Liver (tissue), 9 donors: Measurements from ENCODE around the gene ANXA11. TPM values are rescaled to one million over a fixed set of nuclear protein-coding genes. Genes with fewer than 3 reads are reported as not detected.

ENCODE experiments used
- DNase-seq: peaks from one replicate; pipeline ENCODE4 v3.0.0-alpha.2; 2017; ENCODE audit warnings: low spot score
- H3K27ac ChIP-seq, 2 donors: one replicate each; pipeline ENCODE4 v1.7.0; 2013; ENCODE audit warnings: inconsistent platforms in 2 of 2, low read length in 2 of 2, control low read depth in 1 of 2, low read depth in 1 of 2, mild to moderate bottlenecking in 1 of 2
- H3K27me3 ChIP-seq, 4 donors: one replicate each; pipeline versions ENCODE4 v1.6.1 to v1.7.0; 2013; ENCODE audit warnings: low read length in 3 of 4, inconsistent platforms in 1 of 4, mild to moderate bottlenecking in 1 of 4, moderate library complexity in 1 of 4; ENCODE audit not compliant: control insufficient read depth in 4 of 4, insufficient read depth in 4 of 4
- H3K36me3 ChIP-seq, 4 donors: one replicate each; pipeline versions ENCODE4 v1.6.1 to v1.7.0; 2013; ENCODE audit warnings: low read length in 3 of 4, mild to moderate bottlenecking in 3 of 4, low read depth in 1 of 4, moderate library complexity in 1 of 4; ENCODE audit not compliant: control insufficient read depth in 4 of 4, insufficient read depth in 3 of 4
- H3K4me1 ChIP-seq, 4 donors: one replicate each; pipeline versions ENCODE4 v1.6.1 to v1.7.0; 2013; ENCODE audit warnings: low read length in 3 of 4, mild to moderate bottlenecking in 3 of 4, moderate library complexity in 1 of 4; ENCODE audit not compliant: control insufficient read depth in 4 of 4, insufficient read depth in 4 of 4
- H3K4me3 ChIP-seq, 3 donors: one replicate each; pipeline versions ENCODE4 v1.6.1 to v1.7.0; 2013; ENCODE audit warnings: low read length in 3 of 3, control low read depth in 1 of 3, low read depth in 1 of 3, mild to moderate bottlenecking in 1 of 3
- H3K9ac ChIP-seq, 2 donors: one replicate each; pipeline ENCODE4 v1.7.0; 2013; ENCODE audit warnings: low read length in 2 of 2, mild to moderate bottlenecking in 2 of 2, moderate library complexity in 2 of 2, control low read depth in 1 of 2, low read depth in 1 of 2
- H3K9me3 ChIP-seq, 4 donors: one replicate each; pipeline versions ENCODE4 v1.6.1 to v1.7.0; 2013; ENCODE audit warnings: low read length in 3 of 4; ENCODE audit not compliant: control insufficient read depth in 4 of 4
- ATF3 ChIP-seq: IDR thresholded peaks from 2 replicates; pipeline ENCODE4 v1.6.1; 2016; ENCODE audit warnings: antibody characterized with exemption
- CTCF ChIP-seq: fragments of 150-350 bp; IDR thresholded peaks from 2 replicates; pipeline ENCODE4 v1.5.1; 2017; ENCODE audit warnings: improper control_type of control experiment, low read depth, low read length; ENCODE audit not compliant: missing input control
- EGR1 ChIP-seq, 2 donors: IDR thresholded peaks; 2 replicates each; pipeline ENCODE4 v1.6.1; 2016 to 2018; ENCODE audit warnings: antibody characterized with exemption in 2 of 2, low read depth in 2 of 2
- FOXA1 ChIP-seq: IDR thresholded peaks from 2 replicates; pipeline ENCODE4 v1.6.1; 2016; ENCODE audit warnings: antibody characterized with exemption
- FOXA2 ChIP-seq: IDR thresholded peaks from 2 replicates; pipeline ENCODE4 v1.6.1; 2016; ENCODE audit warnings: antibody characterized with exemption
- GABPA ChIP-seq, 2 donors: IDR thresholded peaks in 1 of 2; conservative IDR thresholded peaks in 1 of 2; 2 replicates each; pipeline ENCODE4 v1.6.1; 2016; ENCODE audit warnings: antibody characterized with exemption in 2 of 2, mild to moderate bottlenecking in 1 of 2, moderate library complexity in 1 of 2
- HNF4A ChIP-seq, 2 donors: conservative IDR thresholded peaks; 2 replicates each; pipeline ENCODE4 v1.6.1; 2016; ENCODE audit warnings: antibody characterized with exemption in 2 of 2, mild to moderate bottlenecking in 2 of 2
- HNF4G ChIP-seq: IDR thresholded peaks from 2 replicates; pipeline ENCODE4 v1.6.1; 2016; ENCODE audit warnings: antibody characterized with exemption
- JUND ChIP-seq, 2 donors: IDR thresholded peaks; 2 replicates each; pipeline ENCODE4 v1.6.1; 2016; ENCODE audit warnings: antibody characterized with exemption in 2 of 2
- NR2F2 ChIP-seq: IDR thresholded peaks from 2 replicates; pipeline ENCODE4 v1.6.1; 2016; ENCODE audit warnings: antibody characterized with exemption
- RAD21 ChIP-seq, 2 donors: IDR thresholded peaks; 2 replicates each; pipeline ENCODE4 v1.6.1; 2016; ENCODE audit warnings: antibody characterized with exemption in 2 of 2, mild to moderate bottlenecking in 2 of 2
- REST ChIP-seq: IDR thresholded peaks from 2 replicates; pipeline ENCODE4 v1.6.1; 2016; ENCODE audit warnings: antibody characterized with exemption, mild to moderate bottlenecking
- RXRA ChIP-seq, 2 donors: IDR thresholded peaks; 2 replicates each; pipeline ENCODE4 v1.6.1; 2017 to 2018; ENCODE audit warnings: antibody characterized with exemption in 2 of 2, mild to moderate bottlenecking in 1 of 2
- SP1 ChIP-seq: IDR thresholded peaks from 2 replicates; pipeline ENCODE4 v1.6.1; 2018; ENCODE audit warnings: antibody characterized with exemption, mild to moderate bottlenecking
- TAF1 ChIP-seq: conservative IDR thresholded peaks from 2 replicates; pipeline ENCODE4 v1.6.1; 2016; ENCODE audit warnings: antibody characterized with exemption, mild to moderate bottlenecking
- YY1 ChIP-seq: IDR thresholded peaks from 2 replicates; pipeline ENCODE4 v1.6.1; 2016; ENCODE audit warnings: antibody characterized with exemption, mild to moderate bottlenecking
- WGBS: extraction: QIAGEN DNeasy Blood & Tissue Kit; methylation state at CpG from one replicate; pipeline ENCODE4 v1.1.7; 2013; 5-methylcytosine and 5-hydroxymethylcytosine counted together
- polyA plus RNA-seq, 2 donors: library from polyadenylated mRNA; stranded (reverse) in 1 of 2; unstranded in 1 of 2; fragments of 200-250 nt in 1 of 2; fragments of >200 nt in 1 of 2; fragmentation: Nextera tagmentation in 1 of 2; extraction: Ambion mirVana in 1 of 2; gene quantifications; one replicate each; pipeline versions ENCODE4 v1.2.1 to v1.2.3, GENCODE V29; 2013 to 2015
- total RNA-seq, 2 donors: library from RNA; depleted of rRNA; stranded (reverse); fragments of >200 nt; gene quantifications; one replicate each; pipeline ENCODE4 v1.2.3, GENCODE V29; 2014
- TF ChIP-seq, protein P1 (sequence below): IDR thresholded peaks from 2 replicates; pipeline ENCODE4 v1.6.1; 2016; ENCODE audit warnings: antibody characterized with exemption
- TF ChIP-seq, protein P2 (sequence below): IDR thresholded peaks from 2 replicates; pipeline ENCODE4 v1.6.1; 2016; ENCODE audit warnings: antibody characterized with exemption
- donor health status: healthy.
- donor health status: healthy.
- donor health status: healthy.
- donor health status: healthy.
- donor health status: healthy.

Gene ANXA11
- total and polyA plus RNA-seq, 4 donors, result 14.0 to 40.4 (median 24.8) TPM

- DNase-seq, result no peak
- H3K9ac ChIP-seq, result no peak overlapping the region
- H3K4me3 ChIP-seq, result no peak overlapping the region
- H3K27ac ChIP-seq, result no peak overlapping the region
- H3K4me1 ChIP-seq, result no peaks in the 10 kb centered on the region
- H3K36me3 ChIP-seq, result no peaks in the 10 kb centered on the region
- no peaks in the 10 kb centered on the region for H3K9me3 ChIP-seq
- H3K27me3 ChIP-seq, result no peaks in the 10 kb centered on the region
- no peak for TF ChIP-seq ATF3
- TF ChIP-seq FOXA1, result no peak
- TF ChIP-seq NR2F2, result no peak
- no peak for TF ChIP-seq RAD21 (IDR thresholded peaks at IDR 0.05)
- TF ChIP-seq, protein P1, sequence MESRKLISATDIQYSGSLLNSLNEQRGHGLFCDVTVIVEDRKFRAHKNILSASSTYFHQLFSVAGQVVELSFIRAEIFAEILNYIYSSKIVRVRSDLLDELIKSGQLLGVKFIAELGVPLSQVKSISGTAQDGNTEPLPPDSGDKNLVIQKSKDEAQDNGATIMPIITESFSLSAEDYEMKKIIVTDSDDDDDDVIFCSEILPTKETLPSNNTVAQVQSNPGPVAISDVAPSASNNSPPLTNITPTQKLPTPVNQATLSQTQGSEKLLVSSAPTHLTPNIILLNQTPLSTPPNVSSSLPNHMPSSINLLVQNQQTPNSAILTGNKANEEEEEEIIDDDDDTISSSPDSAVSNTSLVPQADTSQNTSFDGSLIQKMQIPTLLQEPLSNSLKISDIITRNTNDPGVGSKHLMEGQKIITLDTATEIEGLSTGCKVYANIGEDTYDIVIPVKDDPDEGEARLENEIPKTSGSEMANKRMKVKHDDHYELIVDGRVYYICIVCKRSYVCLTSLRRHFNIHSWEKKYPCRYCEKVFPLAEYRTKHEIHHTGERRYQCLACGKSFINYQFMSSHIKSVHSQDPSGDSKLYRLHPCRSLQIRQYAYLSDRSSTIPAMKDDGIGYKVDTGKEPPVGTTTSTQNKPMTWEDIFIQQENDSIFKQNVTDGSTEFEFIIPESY, result no peak
- no peak for TF ChIP-seq HNF4A (conservative IDR thresholded peaks at IDR 0.05)
- 89% methylated on average over 4 of the region's 4 CpGs for WGBS
Measured at GRCh38 chr10:80118669-80119068, 86.7 kb downstream of the ANXA11 start.

- H3K27ac ChIP-seq, result no peak overlapping the region
- H3K4me1 ChIP-seq, result no peaks in the 10 kb centered on the region
- no peak for TF ChIP-seq TAF1
- no peak for TF ChIP-seq HNF4A (conservative IDR thresholded peaks at IDR 0.05)
- no peak for TF ChIP-seq CTCF
- TF ChIP-seq YY1, result no peak
- no peak for TF ChIP-seq NR2F2
- TF ChIP-seq JUND (IDR thresholded peaks at IDR 0.05), result no peak
- no peak for TF ChIP-seq ATF3
- TF ChIP-seq RAD21 (IDR thresholded peaks at IDR 0.05), result no peak
- no peak for TF ChIP-seq GABPA (IDR thresholded peaks at IDR 0.05 in 1 of 2, conservative IDR thresholded peaks at IDR 0.05 in 1 of 2)
- TF ChIP-seq, protein P2, sequence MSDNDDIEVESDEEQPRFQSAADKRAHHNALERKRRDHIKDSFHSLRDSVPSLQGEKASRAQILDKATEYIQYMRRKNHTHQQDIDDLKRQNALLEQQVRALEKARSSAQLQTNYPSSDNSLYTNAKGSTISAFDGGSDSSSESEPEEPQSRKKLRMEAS, result no peak
- no peak for TF ChIP-seq FOXA1
- no peak for TF ChIP-seq REST
- TF ChIP-seq EGR1 (IDR thresholded peaks at IDR 0.05; ENCODE audit: low read depth in 2 of 2), result no peak
- no peak for TF ChIP-seq HNF4G
- TF ChIP-seq FOXA2, result no peak
- TF ChIP-seq, protein P1, result no peak
- no peak for TF ChIP-seq RXRA (IDR thresholded peaks at IDR 0.05)
- no peak for TF ChIP-seq SP1
- H3K27me3 ChIP-seq, result no peaks in the 10 kb centered on the region
- no peak overlapping the region for H3K9ac ChIP-seq
- 79% methylated on average over 1 of the region's 1 CpG for WGBS
- no peak for DNase-seq
- H3K9me3 ChIP-seq, result no peaks in the 10 kb centered on the region
- H3K36me3 ChIP-seq, result no peaks in the 10 kb centered on the region
- H3K4me3 ChIP-seq, result no peak overlapping the region
Measured at GRCh38 chr10:80110986-80111385, 94.4 kb downstream of the ANXA11 start.
